ENCODE results near the gene POLR1H.

POLR1H gene

DNA sequence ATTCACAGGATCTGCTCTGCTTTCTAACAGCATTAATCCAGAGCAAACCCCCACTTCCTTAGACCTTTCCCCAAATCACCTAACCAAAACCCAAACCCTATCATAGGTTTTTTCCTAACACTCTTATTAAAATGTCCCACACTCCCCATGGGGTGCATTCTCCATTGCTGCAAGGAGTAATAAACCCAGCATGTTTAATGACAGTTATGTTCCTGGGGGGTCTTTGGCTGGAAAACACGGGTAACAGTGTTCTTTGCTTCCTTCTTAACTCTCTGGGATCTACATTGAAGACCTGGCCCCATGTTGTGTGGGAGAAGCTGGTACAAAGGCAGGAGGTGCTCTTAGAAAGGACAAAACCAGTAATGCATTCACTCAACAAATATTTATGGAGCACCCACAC lies 35.8 kb downstream of the POLR1H start:
- no peak for DNase-seq (ENCODE audit: low spot score)

DNA sequence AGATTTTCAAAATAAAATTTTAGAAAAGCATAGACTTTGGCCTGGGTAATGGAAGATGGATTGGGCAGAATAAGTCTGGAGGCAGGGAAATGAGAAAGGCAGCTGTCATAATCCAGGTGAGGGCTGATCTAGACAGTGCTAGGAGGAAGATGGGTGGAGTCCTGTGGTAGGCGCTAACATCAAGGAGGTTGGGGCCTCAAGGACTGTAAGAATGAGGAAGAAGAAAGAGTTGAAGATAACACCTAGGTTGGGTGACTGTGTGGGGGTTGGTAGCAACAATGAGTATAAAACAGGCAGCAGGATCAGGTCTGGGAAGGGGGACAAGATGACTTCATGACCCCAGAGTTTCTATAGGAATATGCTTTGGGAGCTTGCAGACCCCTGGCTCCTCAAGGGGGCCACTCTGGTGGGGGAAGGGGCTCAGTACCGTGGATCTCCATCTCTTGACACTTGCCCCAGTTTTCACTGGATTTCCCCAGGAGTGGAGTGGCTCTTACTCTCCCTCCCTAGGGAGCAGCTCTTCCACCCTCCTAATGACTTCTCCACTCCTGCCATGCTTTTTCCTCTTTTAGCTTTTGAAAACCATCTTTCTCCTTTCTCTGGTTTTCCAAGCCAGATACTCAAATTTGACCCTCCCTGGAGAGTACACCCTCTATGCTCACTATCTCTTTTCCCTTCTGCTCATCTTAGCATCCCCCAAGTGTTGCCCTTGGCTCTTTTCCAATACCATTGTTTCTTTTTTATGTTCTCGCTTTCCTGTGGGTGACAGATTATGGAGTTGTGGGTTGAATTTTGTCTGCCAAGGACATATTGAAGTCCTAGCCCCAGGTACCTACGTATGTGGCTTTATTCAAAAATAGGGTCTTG lies 37.1 kb downstream of the POLR1H start:
- no peak for DNase-seq (ENCODE audit: low spot score)

DNA sequence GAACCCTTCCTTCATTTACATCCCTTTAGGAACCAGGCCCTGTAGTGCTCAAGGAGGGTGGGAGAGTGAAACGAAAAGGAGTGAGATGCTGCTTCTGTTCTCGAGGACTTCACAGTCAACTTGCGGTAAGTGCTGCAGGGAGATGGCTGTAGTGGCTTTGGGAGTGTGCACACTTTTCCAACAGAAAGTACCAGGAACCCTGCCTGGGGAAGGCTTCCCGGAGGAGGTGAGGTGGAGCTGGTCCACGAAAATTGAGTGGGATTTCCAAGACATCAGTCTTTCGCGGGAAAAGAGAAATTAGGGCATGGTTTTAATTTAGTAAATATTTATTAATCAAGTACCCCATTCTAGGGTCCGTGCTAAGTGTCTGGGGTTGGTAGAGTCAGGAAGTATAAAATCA lies 39.1 kb downstream of the POLR1H start:
- no peak for DNase-seq (ENCODE audit: low spot score)

GRCh38 chr6:30100585-30101443 lies 39.7 kb downstream of the POLR1H start:
- no peak for DNase-seq (ENCODE audit: low spot score)

DNA sequence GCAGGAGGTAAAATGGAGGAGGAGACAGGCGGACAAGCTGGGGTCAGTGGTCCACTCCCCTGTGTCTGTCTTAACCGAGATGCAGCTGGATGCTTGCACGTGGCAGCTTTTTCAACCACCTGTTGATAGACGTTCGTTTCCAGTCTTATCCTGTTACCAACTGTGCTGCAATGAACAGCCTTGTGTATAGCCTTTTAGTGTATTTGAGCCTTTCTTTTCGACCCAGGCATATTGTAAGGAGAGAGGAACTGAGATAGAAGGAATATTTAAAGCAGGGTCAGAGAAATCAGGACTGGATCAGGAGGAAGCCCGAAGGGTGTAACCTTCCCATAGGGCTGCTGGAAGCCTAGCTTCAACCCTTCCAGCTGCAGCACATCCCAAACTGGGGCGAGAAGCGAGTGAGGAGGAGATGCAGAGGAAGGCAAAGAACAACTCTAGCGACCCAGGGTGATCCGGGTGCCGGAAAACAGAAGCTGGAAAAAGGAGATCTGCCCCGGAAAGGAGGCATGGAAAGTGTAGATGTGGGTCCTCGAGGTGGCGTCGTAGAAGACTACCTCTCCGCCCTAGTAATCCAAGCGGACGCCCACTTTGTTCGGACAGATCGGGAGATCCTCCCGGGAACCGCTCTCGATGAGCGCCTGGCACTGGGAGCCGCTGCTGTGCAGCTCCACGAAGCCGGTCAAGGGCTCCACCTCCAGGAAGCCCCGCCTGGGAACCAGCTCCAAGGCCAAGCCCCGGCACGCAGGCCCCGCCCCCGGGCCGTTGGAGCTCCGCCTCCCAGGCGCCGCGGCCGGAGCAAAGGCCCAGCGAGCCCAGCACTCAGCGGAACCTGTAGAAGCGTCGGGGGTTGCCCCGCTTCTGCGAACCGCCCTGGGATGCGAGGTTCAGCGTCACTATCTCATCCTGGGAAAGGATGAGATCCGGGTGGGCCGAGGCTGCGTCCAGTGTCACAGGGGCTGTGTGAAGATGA lies 40.7 kb downstream of the POLR1H start:
- DNase-seq (ENCODE audit: low spot score) = peak; percentile 38

DNA sequence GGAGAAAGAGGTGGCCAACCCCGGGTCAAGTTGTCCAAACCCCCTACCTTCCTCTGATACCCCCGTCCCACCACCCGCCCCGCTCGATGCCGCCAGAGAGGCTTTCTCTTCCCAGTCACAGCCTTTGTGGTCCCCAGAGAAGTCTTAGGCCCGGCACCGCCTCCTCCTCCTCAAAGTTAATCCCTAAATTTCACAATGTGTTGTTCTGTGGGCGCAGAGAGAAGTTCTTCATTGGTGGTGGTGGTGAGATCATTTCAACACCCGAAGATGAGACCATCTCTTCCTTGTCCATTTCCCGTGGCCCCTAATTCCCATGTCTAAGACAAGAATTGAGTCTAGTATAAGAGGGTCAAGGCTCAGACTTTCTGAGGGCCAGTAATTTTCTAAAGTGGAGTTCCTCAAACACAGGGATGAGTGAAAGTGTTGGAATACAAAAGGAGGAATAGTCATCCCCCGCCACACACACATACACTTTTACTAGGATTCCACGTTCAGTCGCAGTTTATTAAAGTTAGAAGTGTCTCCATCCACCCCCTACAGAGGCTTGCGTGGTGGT lies 41.4 kb downstream of the POLR1H start:
- no peak for DNase-seq (ENCODE audit: low spot score)

GRCh38 chr6:30102970-30103871 lies 42.2 kb downstream of the POLR1H start:
- peak; percentile 88 for DNase-seq (ENCODE audit: low spot score)

DNA sequence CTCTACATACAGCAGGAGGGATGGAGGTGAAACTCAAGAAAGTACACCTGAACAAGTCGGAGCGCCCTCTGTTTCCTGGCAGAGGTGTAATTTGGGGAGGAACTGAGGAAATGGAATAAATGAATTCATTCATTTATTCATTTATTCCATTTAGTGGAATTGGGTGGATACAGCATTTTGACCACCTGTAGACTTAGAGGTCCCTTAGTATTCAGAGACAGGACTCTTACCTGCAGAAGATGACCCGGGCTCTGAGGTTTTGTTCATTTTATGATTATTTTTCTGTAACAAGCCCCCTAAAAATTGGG lies 42.8 kb downstream of the POLR1H start:
- DNase-seq (ENCODE audit: low spot score) = no peak

DNA sequence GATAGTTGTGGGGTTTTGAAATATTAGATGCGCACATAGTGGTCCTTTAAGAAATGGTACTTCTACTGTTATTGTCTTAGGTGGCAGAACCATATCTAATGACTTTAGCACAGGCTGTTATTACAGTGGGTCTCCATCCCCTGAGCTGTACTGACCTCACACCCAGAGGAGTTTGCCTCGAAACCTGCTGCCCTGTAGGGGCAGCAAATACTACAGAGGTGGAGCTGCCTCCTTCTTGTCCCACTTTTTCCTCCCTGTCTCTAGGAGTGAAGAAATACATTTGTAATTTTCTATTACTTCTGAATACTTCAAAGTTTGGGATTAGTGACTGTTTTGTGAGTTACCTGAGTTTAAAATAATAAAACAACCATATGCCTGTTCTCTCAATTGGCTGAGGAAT lies 43.6 kb downstream of the POLR1H start:
- no peak for DNase-seq (ENCODE audit: low spot score)

DNA sequence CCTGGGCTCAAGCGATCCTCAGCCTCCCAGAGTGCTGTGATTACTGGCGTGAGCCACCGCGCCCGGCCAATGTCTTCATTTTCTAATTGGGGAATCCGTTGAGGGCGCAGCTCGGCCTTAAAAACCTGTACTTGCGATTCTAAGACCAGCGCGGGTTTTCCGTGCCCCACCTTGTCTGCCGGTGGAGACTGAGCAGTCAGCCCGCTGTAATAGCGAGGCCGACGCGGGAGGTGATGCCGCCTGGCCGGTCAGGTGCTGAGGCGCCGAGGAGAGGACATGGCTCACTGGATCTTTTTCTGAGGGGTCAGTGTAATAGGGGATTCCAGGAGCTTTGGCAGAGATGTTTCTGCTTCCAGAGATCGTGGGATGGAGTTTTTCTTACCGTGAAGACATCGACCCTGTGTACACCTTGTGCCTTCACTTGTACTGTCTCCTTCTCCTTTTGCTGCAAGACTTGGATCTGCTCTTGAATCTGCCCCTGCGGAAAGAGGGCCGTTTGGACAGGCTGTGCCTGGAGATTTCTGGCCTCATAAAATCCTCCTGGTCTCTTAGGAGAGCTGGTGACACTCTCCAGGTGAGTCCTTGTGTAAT lies 50.3 kb downstream of the POLR1H start:
- DNase-seq (ENCODE audit: low spot score) = no peak

DNA sequence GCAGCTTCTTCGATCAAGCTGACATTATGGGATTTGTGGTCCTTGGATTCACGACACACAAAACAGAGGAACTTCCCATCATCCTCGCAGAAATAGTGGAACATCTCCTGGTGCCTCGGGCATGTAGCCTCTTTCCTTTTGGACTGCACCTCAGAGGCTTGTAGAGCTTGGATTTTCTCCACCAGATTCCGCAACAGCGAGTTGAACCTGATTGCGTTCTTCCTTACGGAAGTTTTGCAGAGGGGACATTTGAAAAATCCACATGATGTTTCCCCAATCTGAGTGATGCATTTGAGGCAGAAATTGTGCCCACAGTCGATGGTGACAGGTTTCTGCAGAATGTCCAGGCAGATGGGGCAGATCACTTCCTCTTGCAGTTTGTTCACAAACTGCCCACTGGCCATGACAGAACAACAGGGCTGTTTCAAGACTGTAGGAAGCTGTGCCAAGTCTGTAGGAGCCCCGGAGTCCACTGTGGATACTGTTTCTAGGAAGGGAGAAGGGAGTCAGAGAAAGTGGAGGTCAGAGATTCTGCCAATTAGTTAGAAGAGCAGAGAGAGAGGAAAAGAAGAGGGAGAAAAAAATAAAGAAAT lies 51.4 kb downstream of the POLR1H start:
- no peak for DNase-seq (ENCODE audit: low spot score)

- no peak for DNase-seq (ENCODE audit: low spot score)
Observed at GRCh38 chr6:30113003-30113759, 52.1 kb downstream of the POLR1H start, which contains the start of gene TRIM31. Gene TRIM31 (minus strand): TSS chr6:30113090. CDS start chr6:30112805, 285 bp downstream.

GRCh38 chr6:30113841-30114240 lies 52.8 kb downstream of the POLR1H start:
- no peak for DNase-seq (ENCODE audit: low spot score)
